Measurements from ENCODE around the gene TRIM41.
"Not testable (repeated sequence)": the region's sequence is repeated elsewhere in the genome, so short reads cannot be mapped to it uniquely, and the experiment has no call there.

GRCh38 chr5:181282415-181282814, 59.3 kb downstream of the TRIM41 start:
- TF ChIP-seq RAD21 (conservative IDR thresholded peaks at IDR 0.05); CTCF (IDR thresholded peaks at IDR 0.05; ENCODE audit: poor library complexity, severe bottlenecking); EZH2 (IDR thresholded peaks at IDR 0.05; ENCODE audit: borderline replicate concordance, insufficient read depth, low read length, poor library complexity, severe bottlenecking); REST (IDR thresholded peaks at IDR 0.05; ENCODE audit: borderline replicate concordance): not testable (repeated sequence)

Measured in neural cell (in vitro differentiated cells).